K562 (cell line): Measurements from ENCODE around the gene HHATL.

Source experiments
- BRF1 ChIP-seq: IDR thresholded peaks from 3 replicates; pipeline ENCODE4 v1.6.1; 2011; ENCODE audit warnings: borderline replicate concordance, mild to moderate bottlenecking; ENCODE audit not compliant: insufficient read length; ENCODE audit errors: extremely low read depth
- CC2D1A ChIP-seq: fragments of 450-650 bp; IDR thresholded peaks from 2 replicates; pipeline ENCODE4 v1.6.1; 2017; ENCODE audit warnings: mild to moderate bottlenecking
- CTCF ChIP-seq, 3 experiments: IDR thresholded peaks in 2 of 3; conservative IDR thresholded peaks in 1 of 3; 2 replicates each; pipeline ENCODE4 v1.5.1; 2011 to 2012; ENCODE audit warnings: low read length in 3 of 3, mild to moderate bottlenecking in 3 of 3, control low read depth in 2 of 3, improper control_type of control experiment in 1 of 3, inconsistent platforms in 1 of 3, low read depth in 1 of 3, mixed read lengths in 1 of 3, moderate library complexity in 1 of 3; ENCODE audit not compliant: insufficient read depth in 2 of 3
- EP300 ChIP-seq: IDR thresholded peaks from 2 replicates; pipeline ENCODE4 v1.6.1; 2012; ENCODE audit warnings: low read length, improper control_type of control experiment
- FOXA3 ChIP-seq, 2 experiments: fragments of 450-650 bp in 1 of 2; sonication (generic) in 1 of 2; formaldehyde crosslinking; IDR thresholded peaks in 1 of 2; conservative IDR thresholded peaks in 1 of 2; 2 replicates each; pipeline versions ENCODE4 v1.4.0 to v1.8.0; 2020 to 2022; ENCODE audit warnings: mild to moderate bottlenecking in 2 of 2, missing genetic modification reagents in 1 of 2
- HOMEZ ChIP-seq: fragments of 250-450 bp; sonication (Bioruptor Pico); IDR thresholded peaks from 2 replicates; pipeline ENCODE4 v1.4.0; 2020; ENCODE audit warnings: mild to moderate bottlenecking, moderate library complexity
- MYC ChIP-seq, 2 experiments: fragments of 250-450 bp in 1 of 2; sonication (Bioruptor Pico) in 1 of 2; IDR thresholded peaks; 2 replicates each; pipeline versions ENCODE4 v1.5.1 to v1.6.1; 2012 to 2021; ENCODE audit warnings: low read depth in 2 of 2, borderline replicate concordance in 1 of 2, improper control_type of control experiment in 1 of 2, low read length in 1 of 2, mild to moderate bottlenecking in 1 of 2, moderate library complexity in 1 of 2
- NR2F6 ChIP-seq: fragments of 450-650 bp; formaldehyde crosslinking; IDR thresholded peaks from 2 replicates; pipeline ENCODE4 v1.4.0; 2020; ENCODE audit warnings: mild to moderate bottlenecking
- THAP7 ChIP-seq: fragments of 250-450 bp; sonication (Bioruptor Pico); IDR thresholded peaks from 2 replicates; pipeline ENCODE4 v1.5.0; 2021
- USF2 ChIP-seq: sonication (generic); formaldehyde crosslinking; IDR thresholded peaks from 2 replicates; pipeline ENCODE4 v1.5.0; 2020; ENCODE audit warnings: missing genetic modification reagents
- ZC3H11A ChIP-seq: IDR thresholded peaks from 2 replicates; pipeline ENCODE4 v1.6.1; 2012; ENCODE audit warnings: low read depth, low read length, improper control_type of control experiment
- ZFX ChIP-seq: sonication (generic); formaldehyde crosslinking; IDR thresholded peaks from 2 replicates; pipeline ENCODE4 v1.8.0; 2022; ENCODE audit warnings: mild to moderate bottlenecking, missing genetic modification reagents, moderate library complexity

GRCh38 chr3:42705962-42706585 lies 3.5 kb upstream of the HHATL start:
- TF ChIP-seq HOMEZ (CRISPR knock-in tag) (no peak), FOXA3 (CRISPR knock-in tag; conservative IDR thresholded peaks at IDR 0.05 in 1 of 2, IDR thresholded peaks at IDR 0.05 in 1 of 2) (no peak), CC2D1A (no peak), ZC3H11A (no peak), THAP7 (CRISPR knock-in tag) (no peak), EP300 (no peak), BRF1 (no peak), MYC (IDR thresholded peaks at IDR 0.05; ENCODE audit: low read depth, low read length) (no peak), MYC (CRISPR knock-in tag; IDR thresholded peaks at IDR 0.05; ENCODE audit: borderline replicate concordance, low read depth) (no peak), NR2F6 (no peak), ZFX (CRISPR knock-in tag) (no peak), CTCF (IDR thresholded peaks at IDR 0.05 in 2 of 3, conservative IDR thresholded peaks at IDR 0.05 in 1 of 3; ENCODE audit: insufficient read depth in 2 of 3, low read depth in 1 of 3, low read length in 3 of 3) (no peak), USF2 (no peak)
